GM18499 (cell line): Measurements from ENCODE around the gene ANXA6.
"Not testable (repeated sequence)": the region's sequence is repeated elsewhere in the genome, so short reads cannot be mapped to it uniquely, and the experiment has no call there.

ENCODE experiments used
- ATAC-seq: cut with Tn5 transposase; IDR thresholded peaks from one replicate; pipeline ENCODE4 v1.9.1; 2021; ENCODE audit warnings: moderate number of reproducible peaks; ENCODE audit not compliant: insufficient read depth, unreplicated experiment

ANXA6 gene

DNA sequence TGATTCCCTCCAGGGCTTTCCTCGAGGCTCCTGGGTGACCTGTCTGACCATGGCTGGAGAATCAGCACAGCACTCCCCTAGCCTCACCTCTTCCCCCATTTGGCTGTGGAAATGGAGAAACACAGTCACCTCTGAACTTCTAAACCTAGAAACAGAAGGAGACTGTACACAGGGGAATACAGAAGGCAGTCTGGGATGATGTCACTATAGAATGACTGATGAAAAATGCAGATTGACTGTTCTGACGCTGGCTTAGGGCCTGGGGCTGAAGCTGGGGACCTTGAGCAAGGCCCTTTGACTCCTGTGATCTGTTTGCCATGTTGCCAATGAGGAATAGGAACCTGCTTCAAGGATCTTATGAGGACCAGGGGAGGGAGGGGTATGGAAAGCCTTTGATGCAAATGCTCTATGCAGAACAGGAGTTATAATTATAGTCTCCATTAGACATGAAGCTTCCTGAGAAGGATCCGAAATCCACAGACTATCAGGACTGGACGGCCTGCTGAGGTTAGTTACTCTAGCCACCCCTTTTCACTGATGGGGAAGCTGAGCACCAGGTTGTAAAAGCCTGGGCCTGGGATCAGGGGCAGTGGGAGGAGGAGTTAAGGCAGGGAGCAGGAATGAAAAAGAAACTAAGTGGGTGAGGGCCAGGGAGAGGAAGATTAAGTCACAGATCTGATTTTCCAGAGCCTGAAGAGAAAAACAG, 24.4 kb upstream of the ANXA6 start:
- no peak for ATAC-seq

DNA sequence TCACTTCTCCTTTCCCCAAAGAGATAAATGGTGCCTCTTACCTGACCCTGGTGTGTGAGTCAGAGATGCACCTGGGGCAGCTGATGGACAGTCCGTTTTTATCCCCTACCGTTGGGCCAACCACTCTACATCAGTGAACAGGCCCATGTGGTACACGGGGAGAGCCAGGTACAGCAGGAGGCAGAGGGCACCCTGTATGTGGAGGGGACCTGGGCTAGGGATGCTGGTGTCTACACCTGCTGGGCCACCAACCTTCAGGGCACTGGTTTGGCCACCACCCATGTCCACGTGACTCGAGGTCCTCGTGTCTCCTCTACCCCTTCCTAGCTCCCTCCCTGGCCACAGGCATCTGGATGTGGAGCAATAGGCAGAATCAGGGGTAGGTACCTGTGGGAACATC, 22.7 kb upstream of the ANXA6 start:
- no peak for ATAC-seq

DNA sequence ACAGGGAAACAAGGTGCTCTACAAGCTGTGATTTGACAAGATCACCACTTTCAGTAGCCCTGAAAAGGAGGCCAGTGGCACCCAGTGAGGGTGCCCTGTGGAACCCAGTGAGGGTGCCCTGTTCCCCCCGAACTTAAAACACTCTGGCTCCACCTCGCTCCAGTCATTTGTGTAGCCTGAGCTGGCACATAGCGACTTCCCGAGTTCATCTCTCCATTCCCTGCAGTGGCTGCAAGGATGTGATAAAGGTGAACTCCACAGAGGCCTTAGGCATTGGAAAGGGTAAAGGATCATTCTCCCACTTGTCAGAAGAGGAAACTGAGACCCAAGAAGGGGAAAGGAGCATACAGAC, 21.9 kb upstream of the ANXA6 start:
- no peak for ATAC-seq

DNA sequence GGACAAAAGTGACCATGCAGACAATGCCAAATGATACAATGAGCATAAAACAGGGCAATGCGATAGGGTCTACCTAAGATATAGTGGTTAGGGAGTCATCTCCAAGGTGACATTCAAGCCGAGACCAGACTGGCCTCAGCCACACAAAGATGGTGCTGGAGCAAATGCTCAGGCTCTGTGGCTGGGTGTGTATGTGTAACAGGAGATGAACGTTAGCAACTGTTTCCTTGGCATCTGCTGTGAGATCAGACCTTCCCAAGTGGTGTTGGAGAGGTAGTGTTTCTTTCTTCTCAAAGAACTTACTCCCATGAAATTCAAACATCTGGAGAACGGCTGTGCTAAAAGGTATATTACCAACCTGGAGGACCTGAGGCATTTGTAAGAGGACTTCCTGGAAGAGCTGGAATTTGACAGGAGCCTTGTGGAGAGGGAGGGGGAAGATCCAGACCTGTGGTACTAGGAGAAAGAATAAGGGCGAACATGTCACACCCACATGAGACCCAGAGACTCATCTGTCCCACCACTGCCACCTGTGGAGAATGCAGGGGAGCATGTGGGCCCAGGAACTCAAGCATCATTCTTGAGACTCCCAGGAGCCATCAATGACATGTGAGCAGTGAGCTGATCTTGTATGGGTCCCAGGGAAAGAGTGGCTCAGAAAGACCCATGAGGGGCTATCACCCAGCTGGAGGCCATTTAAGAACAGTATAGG, 21.4 kb upstream of the ANXA6 start:
- ATAC-seq: no peak

DNA sequence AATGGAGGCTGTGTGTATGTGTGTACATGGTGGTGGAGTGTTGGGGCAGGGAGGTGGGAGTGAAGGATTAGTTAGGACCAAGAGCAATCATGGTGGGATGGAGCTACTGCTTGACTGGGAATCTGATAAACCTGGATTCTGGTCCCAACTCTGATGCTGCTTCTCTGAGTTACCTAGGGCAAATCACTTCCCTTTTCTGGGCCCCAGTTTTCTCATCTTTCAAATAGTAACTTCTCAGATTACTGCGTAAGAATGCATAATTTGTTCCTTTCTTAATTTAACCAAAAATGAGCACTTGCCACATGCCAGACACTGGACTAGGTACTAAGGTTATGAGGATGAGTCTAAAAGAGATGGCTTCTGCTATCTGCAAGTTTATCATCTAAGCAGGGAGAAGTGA, 20.8 kb upstream of the ANXA6 start:
- no peak for ATAC-seq

DNA sequence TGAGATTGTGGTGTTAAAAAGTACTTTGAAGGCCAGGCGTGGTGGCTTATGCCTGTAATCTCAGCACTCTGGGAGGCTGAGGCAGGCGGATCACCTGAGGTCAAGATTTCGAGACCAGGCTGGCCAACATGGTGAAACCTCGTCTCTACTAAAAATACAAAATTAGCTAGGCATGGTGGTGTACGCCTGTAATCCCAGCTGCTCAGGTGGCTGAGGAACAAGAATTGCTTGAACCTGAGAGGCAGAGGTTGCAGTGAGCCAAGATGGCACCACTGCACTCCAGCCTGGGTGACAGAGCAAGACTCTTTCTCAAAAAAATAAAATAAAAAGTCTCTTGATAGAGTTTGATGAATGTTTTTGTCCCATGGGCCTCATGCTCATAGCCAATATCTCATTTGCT, 18.7 kb upstream of the ANXA6 start:
- not testable (repeated sequence) for ATAC-seq

DNA sequence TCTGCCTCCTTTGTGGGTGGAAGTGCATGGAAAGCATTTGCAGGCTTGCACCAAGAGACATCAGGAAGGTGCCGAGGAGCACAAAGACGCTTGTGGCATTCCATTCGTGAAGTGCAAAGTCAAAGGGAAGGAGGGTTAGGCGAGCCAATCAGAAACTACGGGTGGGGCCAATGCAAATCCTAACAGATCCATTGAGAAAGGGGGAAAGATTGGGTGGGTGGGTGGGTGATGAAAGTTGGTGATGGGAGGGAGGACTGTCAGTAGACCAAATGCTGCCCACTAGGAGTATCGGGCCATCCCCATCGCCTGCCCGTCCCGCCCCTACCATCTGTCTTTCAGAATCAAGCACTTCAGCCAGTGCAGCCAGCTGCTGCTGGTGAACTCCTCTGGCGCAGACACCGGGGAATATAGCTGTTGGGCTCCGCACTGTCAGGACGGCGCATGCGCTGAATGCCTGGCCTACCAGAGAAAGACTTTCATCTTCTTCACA, 17.1 kb upstream of the ANXA6 start:
- no peak for ATAC-seq

DNA sequence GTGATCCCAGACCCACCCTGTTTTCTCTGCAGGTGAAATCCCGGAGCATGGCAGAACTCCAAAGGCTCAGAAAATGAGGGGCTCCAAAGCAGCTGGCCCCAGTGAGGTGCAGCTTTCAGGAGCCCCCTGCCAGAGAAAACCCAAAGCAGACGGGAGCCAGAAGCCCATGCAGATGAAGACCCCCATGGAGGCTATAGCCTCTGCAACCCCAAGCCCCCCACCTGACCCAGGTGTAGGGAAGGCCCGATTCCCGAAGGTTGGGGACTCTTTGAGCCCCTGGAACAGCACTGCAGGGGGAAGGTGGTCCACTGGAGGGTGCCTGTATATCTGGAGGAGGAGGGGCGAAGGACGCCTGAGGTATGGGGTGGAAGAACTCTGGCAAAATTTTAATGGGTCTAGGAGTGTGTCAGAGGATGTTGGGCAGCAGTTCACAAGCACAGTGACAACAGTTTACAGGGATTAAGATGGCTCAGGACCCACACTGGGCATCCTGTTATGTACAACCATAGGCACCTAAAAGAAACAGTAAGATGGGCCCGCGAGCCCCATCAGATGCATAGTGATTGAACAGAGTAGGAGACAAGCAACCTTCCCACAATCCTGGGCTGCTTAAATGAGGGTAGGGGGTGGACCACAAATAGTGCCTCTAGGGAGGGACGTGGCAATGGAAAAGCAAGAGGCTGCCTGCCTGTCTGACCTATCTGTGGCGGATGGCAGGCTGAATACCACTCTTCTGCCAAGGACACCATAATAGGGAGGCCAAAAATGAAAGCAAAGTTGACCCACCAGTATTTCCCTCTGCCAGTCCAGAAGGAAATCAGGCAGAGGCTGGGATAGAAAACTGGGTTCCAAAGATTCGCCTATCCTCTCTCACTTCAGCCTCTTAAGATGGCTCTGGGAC, 16.4 kb upstream of the ANXA6 start:
- ATAC-seq: no peak

DNA sequence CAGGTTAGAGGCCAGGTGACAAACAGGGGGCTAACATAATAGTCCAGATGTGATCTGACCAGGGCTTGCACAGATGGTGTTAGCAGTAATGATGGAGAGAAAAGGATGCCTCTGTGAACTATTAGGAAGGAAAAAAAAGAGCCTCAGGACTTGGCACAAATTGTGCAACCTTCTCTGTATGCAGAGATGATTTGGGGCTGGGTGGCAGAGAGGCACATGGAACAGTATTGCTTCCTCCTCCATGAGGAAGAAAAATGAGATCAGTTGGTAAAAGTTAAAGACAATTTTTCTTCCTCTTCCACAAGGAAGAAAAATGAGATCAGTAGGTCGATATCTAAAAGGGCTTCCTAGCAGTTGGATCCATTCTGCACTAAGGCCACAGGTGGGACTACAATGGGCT, 13.9 kb upstream of the ANXA6 start:
- ATAC-seq: no peak

DNA sequence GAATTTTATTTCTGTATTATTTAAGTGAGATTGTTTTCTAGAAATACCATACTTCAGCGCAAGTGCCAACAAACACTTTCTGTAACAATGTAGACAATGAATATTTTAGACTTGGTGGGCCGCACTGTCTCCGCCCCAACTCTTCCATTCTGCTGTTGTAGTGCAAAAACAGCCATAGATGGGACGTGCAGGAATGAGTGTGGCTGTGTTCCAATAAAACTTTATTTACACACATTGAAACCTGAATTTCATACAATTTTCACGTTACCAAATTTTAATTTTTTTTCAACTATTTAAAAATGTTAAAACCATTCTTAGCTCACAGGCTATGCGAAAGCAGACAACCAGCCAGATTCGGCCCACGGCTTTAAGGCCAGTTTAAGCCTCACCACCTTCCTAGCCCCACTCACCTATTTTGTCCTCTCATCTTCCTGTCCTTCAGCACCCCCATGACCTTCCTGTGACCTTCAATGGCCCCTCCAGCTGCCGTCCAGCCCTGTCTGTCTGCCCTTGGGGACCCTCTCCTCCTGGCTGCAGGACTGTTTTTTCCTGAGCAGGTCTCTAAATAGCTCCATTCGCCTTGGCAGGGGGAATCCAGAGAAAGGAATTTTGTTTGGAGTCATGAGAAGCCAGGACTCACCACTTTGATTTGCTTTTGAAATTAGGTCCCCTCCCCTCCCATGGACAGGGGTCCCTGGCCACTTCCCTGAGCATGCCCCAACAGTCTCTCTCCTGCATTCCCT, 11.2 kb upstream of the ANXA6 start:
- ATAC-seq: no peak

DNA sequence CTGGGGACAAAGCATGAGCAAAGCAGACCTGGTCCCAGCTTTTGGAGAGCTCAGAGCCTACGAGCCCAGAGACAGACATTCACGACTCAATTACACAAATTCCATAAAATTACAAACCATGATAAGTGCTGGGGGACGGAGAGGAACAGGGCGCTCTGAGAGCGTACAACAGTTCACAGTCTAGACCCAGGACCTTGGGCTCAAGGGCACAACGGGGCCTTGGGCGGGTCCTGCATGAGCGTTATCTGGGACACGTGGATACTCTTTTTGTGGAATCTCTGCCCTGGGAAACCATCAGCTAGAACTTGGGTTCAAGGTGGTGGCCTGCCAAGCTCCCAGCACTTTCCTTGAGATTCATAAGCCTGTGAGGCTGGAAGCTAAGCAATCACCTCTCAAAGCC, 9.4 kb upstream of the ANXA6 start:
- ATAC-seq: no peak

DNA sequence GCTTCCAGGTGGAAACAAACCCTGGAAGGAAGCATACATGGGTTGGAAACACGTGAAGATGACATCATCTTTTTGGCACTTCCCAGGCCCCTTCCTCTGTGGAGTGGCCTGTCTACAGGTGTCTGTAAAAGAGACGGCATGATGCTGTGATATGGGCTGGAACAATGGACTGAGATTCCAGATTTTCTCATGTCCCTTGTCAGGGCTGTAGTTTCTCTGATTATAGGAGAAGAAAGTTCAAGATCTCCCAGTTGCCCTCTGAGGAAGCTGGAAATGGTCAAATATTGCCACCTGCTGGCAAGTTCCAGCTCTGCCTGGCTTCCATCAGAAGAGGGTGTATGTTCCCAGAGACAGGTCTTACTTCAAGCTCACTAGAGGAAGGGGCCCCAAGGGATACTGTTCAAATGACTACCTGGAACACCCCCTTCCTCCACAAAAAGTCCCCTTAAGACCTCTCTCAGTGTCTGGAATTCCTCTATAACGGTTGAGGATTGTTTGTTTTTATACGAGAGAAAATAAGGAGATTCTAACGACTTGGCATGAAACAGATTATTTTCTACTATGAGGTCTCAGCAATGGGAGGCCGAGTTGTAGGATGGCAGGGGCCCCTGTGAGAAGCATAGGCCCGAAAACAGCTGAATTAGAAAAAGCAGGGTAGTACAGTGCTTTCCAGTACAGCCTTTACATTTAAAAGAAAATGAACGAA, 7.3 kb upstream of the ANXA6 start:
- no peak for ATAC-seq

DNA sequence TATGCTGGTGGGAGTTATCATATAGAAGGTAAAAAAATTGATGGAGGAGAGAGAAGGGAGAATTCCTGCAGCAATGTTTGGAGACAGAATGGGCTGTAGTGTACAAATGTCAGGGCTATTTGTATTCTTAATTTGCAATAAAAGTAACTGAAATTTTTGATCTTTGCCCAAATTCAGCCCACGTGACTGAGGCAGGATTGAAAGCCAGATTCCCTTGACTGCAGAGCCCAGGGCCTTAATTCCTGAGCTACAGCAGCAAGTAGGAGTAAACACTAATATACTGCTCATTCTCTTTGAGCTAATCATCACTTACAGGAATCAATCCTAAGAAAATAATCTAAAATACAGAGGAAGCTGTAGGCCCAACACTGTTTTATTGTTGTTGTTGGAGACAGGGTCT, 5.2 kb upstream of the ANXA6 start:
- no peak for ATAC-seq

DNA sequence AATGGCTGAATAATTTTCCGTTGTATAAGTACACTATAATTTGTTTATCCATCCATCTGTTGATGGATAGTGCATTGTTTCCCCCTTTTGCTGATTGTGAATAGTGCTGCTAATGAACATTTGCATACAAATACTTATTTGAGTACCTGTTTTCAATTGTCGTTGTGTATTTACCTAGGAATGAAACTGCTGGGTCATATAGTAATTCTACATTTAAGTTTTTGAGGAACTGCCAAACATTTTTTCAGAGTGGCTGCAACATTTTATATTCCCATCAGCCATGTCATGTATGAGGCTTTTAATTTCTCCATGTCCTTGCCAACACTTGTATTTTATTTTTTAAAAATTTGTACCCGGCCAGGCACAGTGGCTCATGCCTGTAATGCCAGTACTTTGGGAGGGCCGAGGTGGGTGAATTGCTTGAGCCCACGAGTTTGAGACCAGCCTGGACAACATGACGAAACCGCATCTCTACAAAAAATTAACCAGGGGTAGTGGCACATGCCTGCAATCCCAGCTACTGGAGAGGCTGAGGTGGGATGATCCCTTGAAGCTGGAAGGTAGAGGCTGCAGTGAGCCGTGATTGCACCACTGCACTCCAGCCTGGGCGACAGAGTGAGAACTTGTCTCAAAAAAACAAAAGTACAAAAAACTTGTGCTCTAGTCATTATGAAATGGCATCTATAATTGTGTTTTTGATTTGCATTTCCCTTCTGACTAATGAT, 2.2 kb upstream of the ANXA6 start:
- no peak for ATAC-seq

DNA sequence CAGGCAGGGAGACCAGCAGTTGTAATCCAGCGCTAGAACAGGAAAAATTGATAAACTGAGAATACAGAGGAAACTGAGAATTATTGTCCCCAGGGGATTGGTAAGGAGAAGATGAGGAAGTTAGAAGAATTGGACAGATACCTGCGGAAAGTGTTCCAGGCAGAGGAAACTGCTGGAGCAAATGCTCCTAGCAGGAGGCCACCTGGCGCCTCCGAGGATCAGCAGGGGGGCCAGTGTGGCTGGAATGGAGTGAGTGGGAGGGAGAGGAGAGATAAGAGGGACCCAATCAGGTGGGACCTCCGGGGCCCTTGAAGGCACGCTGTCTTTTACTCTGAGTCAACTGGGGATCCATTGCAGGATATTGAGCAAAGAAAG, 695 bp upstream of the ANXA6 start:
- ATAC-seq: no peak

DNA sequence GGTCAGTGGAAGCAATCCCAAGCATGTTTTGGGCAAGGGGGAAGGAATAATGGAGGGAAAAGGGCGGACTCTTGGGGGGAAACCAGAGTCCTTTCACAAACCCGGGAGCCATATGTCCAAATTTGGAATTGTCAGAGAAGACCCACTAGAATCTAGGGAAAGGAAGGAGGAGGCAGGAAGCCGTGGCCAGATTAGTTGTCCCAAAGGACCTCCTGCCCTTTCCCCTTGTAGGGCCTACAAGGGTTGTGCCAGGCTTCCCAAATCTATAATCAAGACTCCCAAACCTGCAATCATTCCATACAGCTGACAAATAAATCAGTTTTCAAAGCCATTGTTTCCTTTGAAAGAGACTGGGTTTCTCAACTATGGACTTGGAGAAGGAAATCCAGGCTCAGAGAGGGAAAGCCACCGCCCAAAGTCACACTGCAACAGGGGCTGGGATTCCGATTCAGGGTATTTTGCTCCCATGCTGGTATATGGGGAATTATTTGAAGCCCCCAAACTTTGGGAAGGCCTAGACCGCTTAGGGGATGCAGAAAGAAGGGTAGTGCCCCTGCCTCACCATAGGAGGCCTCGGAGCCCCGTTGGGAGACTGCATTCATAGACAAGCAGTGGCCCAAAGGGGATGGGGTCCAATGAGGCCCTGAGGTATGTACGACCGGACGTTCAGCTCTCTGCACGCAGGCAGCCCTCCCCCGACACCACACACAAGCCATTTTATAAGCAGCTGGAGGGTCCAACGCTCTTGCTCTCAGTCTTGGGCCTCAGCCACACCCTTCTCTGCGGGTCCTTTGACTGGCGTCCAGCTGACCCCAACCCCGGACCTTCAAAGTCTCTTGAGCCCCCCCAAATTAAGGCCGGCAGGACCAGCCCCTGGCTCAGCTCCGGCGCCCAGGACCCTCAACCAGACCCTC, 815 bp downstream of the ANXA6 start:
- ATAC-seq: no peak

DNA sequence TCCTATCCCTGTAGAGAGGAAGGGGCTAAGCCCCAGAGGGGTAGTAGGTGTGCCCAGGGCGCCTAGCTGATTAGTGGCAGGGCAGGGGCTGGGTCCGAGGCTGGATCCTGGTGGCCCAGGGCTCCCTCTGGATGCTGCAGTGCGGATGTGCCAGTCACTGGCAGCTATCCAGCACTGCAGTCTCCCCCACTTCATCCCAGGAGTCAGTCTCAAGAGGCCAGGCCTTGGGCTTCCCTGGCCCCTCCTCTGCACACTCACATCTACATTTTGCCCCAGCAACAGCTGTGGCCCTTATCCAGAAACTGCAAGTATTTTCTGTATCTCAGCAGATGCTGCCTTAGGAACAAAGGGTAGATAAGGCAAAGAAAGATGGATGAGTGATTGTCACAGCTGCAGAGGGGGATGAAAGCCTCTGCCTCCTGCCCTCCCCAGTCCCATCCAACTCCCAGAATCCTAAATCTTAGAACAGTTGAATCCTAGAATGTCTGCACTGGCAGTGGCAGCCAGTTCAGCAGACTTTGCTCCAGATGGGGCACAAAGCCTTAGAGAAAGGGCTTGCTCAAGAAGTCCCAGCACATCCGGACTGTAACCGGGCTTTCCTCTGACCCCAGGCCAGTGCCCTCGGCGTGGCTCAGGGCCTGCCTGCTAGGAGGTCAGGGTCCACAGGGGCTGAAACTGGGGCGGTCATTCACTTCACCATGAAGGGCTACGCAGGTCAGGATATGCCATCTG, 1.6 kb downstream of the ANXA6 start:
- no peak for ATAC-seq
